Neural cell (in vitro differentiated cells): ENCODE data around the gene PCGF3.

ENCODE experiments used
- CTCF ChIP-seq: fragments of 450-650 bp; IDR thresholded peaks from 2 replicates; pipeline ENCODE4 v1.5.1; 2014; ENCODE audit warnings: antibody characterized with exemption, mild to moderate bottlenecking, moderate library complexity; ENCODE audit not compliant: poor library complexity, severe bottlenecking
- EZH2 ChIP-seq: fragments of 200-600, 300-800 bp; shearing (Covaris generic), sonication (generic); IDR thresholded peaks from 2 replicates; pipeline ENCODE4 v1.6.1; 2014; ENCODE audit warnings: antibody characterized with exemption, low read length, borderline replicate concordance, mild to moderate bottlenecking; ENCODE audit not compliant: insufficient read depth, poor library complexity, severe bottlenecking
- POLR2AphosphoS5 ChIP-seq: IDR thresholded peaks from 2 replicates; pipeline ENCODE4 v1.6.1; 2012
- RAD21 ChIP-seq: fragments of 450-650 bp; conservative IDR thresholded peaks from 2 replicates; pipeline ENCODE4 v1.6.1; 2014; ENCODE audit warnings: antibody characterized with exemption, mild to moderate bottlenecking, moderate library complexity
- TAF1 ChIP-seq: IDR thresholded peaks from 2 replicates; pipeline ENCODE4 v1.6.1; 2012; ENCODE audit warnings: low read depth

- TF ChIP-seq CTCF (no peak), TAF1 (no peak), RAD21 (no peak), EZH2 (no peak), POLR2AphosphoS5 (no peak)
Measured at GRCh38 chr4:764405-765169, 59.0 kb downstream of the PCGF3 start.
